GM12873 (cell line): ENCODE results near the gene WDFY2.

Experiments
- CTCF ChIP-seq: IDR thresholded peaks from 2 replicates; pipeline ENCODE4 v1.5.1; 2012; ENCODE audit warnings: low read depth, mild to moderate bottlenecking, moderate library complexity, low read length, control low read depth; ENCODE audit not compliant: insufficient read depth; ENCODE audit errors: missing control alignments

WDFY2 gene

DNA sequence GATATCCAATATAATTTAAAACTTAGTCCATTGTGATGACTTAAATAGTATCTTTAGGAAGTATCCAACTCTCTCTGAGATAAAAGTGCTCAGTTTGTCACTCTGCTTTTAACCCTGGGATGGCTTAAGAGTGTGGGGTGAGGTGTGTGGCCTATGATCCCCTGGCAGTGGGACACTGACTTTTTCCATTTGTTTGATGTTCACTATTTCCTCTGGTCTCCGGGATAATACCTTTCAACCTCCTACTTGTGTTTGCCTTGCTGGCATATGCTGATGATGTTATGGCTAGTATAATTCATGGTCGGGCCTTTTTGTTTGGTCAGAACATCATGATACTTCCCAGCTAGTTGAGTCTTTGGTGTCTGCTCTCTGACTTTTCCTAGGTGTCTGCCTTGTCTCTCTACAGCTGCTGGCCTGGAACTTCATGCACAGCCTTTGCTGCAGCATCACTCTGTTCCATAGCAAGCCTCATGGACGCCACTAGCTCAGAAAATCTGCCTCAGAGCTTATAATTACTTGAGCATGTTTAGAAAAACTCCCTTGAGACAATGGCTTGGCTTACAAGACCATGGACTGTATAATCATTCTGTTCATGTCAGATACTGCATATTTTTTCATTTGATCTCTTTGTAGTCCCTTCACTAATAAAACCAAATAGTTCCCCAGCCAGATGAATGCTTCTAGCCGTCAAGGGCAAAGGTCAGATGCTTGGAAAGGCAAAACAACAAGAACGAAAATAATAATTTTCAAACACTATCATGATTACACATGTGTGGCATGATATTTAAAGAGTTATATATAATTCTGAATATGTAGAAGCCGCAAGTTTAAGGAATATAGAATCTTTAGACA lies 75.2 kb downstream of the WDFY2 start:
- TF ChIP-seq CTCF, result no peak

DNA sequence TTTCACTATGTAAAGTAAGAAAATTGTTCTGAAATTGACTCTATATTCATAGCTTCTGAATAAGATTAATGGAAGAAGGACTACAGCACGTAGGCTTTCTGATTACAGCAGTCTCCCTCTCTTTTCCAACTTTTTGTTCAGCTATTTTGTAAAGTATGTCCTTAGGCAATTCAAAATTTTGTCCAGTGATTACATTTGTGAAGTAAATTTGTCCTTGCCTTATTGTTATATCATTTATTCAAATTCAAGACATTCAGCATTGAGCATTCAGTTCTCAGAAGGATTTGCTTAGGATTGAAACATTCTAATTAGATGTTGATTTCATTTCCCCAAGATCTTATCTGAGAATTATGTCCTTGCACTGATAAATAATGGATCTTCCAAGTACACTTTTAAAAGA lies 76.6 kb downstream of the WDFY2 start:
- TF ChIP-seq CTCF, result no peak

- no peak for TF ChIP-seq CTCF
Measured at GRCh38 chr13:51663973-51664957, 80.0 kb downstream of the WDFY2 start.

- TF ChIP-seq CTCF, result no peak
Measured at GRCh38 chr13:51665456-51665855, 81.2 kb downstream of the WDFY2 start.

- TF ChIP-seq CTCF, result no peak
Measured at GRCh38 chr13:51666374-51666773, 82.1 kb downstream of the WDFY2 start.

- no peak for TF ChIP-seq CTCF
Measured at GRCh38 chr13:51666839-51667238, 82.6 kb downstream of the WDFY2 start.
